Fibroblast of the aortic adventitia (primary cell): Measurements from ENCODE around the gene MAML3. TPM values are rescaled to one million over a fixed set of nuclear protein-coding genes. Genes with fewer than 3 reads are reported as not detected.

Experiments
- DNase-seq: peaks from one replicate; pipeline ENCODE4 v3.0.0-alpha.2; 2010; ENCODE audit warnings: low read depth
- H3K4me3 ChIP-seq: 2 replicates; pipeline ENCODE4 v1.5.1; 2011; ENCODE audit warnings: low read depth, mild to moderate bottlenecking, control low read depth, low read length, moderate library complexity
- CTCF ChIP-seq: IDR thresholded peaks from 2 replicates; pipeline ENCODE4 v1.5.1; 2011; ENCODE audit warnings: mild to moderate bottlenecking, low read length, control low read depth, inconsistent platforms; ENCODE audit not compliant: insufficient read depth
- total RNA-seq: library from RNA; depleted of rRNA; stranded (reverse); fragments of >200 nt; gene quantifications from 2 replicates; pipeline ENCODE4 v1.2.3, GENCODE V29; 2012; ENCODE audit warnings: low replicate concordance

Gene MAML3
- total RNA-seq, 1 donor = 4.6 TPM

DNA sequence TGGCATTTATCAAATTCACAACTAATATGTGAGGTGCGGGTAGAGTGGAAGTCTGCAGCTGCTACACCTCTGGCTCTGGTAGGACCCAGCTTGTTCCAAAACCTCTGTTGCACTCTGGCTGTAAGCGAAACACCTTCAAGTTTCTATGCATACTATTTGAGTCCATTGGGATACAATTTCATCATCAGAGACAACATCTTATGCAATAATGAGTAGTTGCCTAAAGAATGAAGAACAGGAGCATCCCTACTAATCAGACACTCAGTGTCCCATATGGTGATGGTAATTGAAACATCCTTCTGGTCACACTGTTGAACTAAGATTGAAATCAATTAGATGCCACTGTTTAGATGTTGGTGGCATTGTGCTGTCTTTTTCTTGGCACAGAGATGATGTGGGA lies 309.9 kb downstream of the MAML3 start:
- H3K4me3 ChIP-seq = no peak overlapping the region
- TF ChIP-seq CTCF = no peak
- DNase-seq = peak; percentile 7

DNA sequence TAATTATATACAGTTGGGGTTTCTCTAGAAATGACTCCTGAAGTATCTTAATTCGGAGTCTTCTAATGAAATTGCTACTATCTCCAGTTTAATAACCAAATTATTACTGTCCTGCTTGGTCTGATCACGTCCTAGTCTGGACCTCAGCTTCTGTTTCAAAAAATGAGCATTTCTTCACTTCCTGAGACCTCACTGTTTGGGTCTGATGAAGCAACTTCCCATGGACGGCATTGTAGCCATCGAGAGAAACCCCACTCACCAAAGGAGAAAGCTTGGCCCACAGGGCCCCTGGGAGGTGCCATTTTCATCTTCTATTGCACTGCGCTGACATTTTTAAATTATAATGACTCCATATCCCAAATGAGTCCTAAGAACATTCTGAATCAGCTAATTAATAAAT lies 310.3 kb downstream of the MAML3 start:
- DNase-seq = no peak
- TF ChIP-seq CTCF = no peak

DNA sequence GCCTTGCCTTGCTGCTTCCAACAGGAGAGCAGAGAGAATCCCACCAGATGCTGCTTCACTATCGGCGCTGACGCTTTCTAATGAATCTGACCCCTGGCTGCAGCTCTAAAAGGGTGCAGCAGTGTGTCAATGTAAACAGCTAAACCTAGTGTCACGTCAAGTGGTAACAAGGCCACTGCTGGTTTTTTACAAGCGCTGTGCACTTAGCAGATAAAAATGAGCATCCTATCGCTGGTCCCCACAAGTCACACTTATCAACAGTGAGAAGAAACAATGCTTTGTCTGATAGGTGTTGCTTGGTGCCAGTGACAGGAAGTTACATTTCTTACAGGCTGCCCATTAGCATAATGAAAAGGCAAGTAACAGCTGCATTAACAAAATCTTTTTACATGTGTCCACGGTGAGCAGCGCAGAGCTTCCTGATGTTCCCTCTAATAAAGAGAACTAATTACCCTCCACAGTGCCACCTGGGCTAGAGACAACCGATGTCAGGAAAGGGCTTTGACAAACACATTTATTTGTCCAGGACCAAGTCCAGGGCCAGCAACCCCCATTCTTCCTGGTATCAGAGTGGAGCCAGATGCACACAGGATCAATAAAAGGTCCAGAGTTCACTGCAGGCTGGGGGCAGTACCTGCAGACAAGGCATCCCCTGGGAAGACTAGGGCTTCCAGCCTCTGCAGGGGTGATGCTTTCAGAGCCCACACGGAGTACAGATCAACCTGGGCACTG lies 312.4 kb downstream of the MAML3 start:
- DNase-seq = no peak
- no peak for TF ChIP-seq CTCF
- H3K4me3 ChIP-seq = no peak overlapping the region

More for the DNA sequence above, 310.3 kb downstream of the MAML3 start:
- no peak overlapping the region for H3K4me3 ChIP-seq

- no peak for DNase-seq
- TF ChIP-seq CTCF = no peak
- no peak overlapping the region for H3K4me3 ChIP-seq
Measured at GRCh38 chr4:139840773-139841172, 313.2 kb downstream of the MAML3 start.

- no peak for TF ChIP-seq CTCF
- no peak for DNase-seq
- no peak overlapping the region for H3K4me3 ChIP-seq
Measured at GRCh38 chr4:139839403-139840031, 314.5 kb downstream of the MAML3 start.

GRCh38 chr4:139838811-139839210 lies 315.2 kb downstream of the MAML3 start:
- no peak for TF ChIP-seq CTCF
- peak; percentile 14 for DNase-seq
- H3K4me3 ChIP-seq = no peak overlapping the region
